Lower leg skin (tissue), 4 donors: Measurements from ENCODE around the gene MGAT4A. TPM values are rescaled to one million over a fixed set of nuclear protein-coding genes. Genes with fewer than 3 reads are reported as not detected.
A peak's percentile ranks its signal among the peaks of the same experiment; 100 is the strongest.
"Not testable (repeated sequence)": the region's sequence is repeated elsewhere in the genome, so short reads cannot be mapped to it uniquely, and the experiment has no call there.

ENCODE experiments used
- DNase-seq, 2 donors: peaks; one replicate each; pipeline ENCODE4 v3.0.0-alpha.2; 2019; ENCODE audit warnings: low spot score in 2 of 2
- H3K4me3 ChIP-seq: fragments of 200-600 bp; sonication (generic); 2 replicates; pipeline ENCODE4 v1.5.1; 2017; ENCODE audit warnings: mild to moderate bottlenecking, low read depth; ENCODE audit not compliant: poor library complexity, severe bottlenecking
- CTCF ChIP-seq, 3 donors: fragments of 450-650 bp; IDR thresholded peaks; one replicate each; pipeline ENCODE4 v1.5.1; 2016; ENCODE audit warnings: antibody characterized with exemption in 3 of 3, mild to moderate bottlenecking in 3 of 3, moderate library complexity in 2 of 3
- POLR2A ChIP-seq, 2 donors: fragments of 450-650 bp; IDR thresholded peaks; one replicate each; pipeline ENCODE4 v1.6.1; 2016 to 2017; ENCODE audit warnings: antibody characterized with exemption in 2 of 2, mild to moderate bottlenecking in 1 of 2, moderate library complexity in 1 of 2
- WGBS, 2 donors: methylation state at CpG; one replicate each; pipeline ENCODE4 v1.1.5; 2018; 5-methylcytosine and 5-hydroxymethylcytosine counted together
- intact Hi-C: fragments of 100-400 bp; cut with DNase I; formaldehyde crosslinking; loops from one replicate; pipeline ENCODE4 v1.15.0; 2023; ENCODE audit warnings: low total_unique reads
- total RNA-seq, 4 donors: library from RNA; depleted of rRNA; stranded (reverse); fragments of >200 nt; gene quantifications; one replicate each; pipeline ENCODE4 v1.1.0, GENCODE V29; 2016

The MGAT4A gene
- total RNA-seq, 4 donors from 2014 or later = 7.3 to 24.9 (median 14.2) TPM

GRCh38 chr2:98731894-98732349, 990 bp upstream of the MGAT4A start:
- no peak overlapping the region for H3K4me3 ChIP-seq
- intact Hi-C loops = no loop called here
- DNase-seq = no peak
- WGBS, 2 donors = 57 to 59% methylated on average over 6 of the region's 6 CpGs
- TF ChIP-seq CTCF (IDR thresholded peaks at IDR 0.05) = no peak
- TF ChIP-seq POLR2A (IDR thresholded peaks at IDR 0.05) = no peak

DNA sequence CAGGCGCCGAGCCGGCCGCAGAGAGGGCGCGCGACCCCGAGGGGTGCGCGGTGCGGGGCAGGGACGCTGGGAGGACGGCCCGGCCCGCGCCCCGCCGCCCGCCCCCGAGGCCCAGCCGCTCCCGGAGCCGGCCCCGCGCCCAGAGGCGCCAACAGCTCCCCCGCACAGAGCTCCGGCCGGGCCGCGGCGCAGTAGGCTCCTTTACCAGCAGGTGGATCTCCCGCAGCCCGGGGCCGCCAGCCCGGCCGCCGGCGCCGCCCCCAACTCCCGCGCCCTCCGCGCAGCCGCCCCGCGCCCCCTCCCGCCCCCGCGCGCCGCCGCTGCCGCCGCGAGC, 258 bp downstream of the MGAT4A start:
- peak in 1 of 2 donors; percentile 90 for DNase-seq
- no CpG with 5 or more reads among the region's 56 CpGs for WGBS, 2 donors
- peak overlapping the region; percentile 56 for H3K4me3 ChIP-seq
- TF ChIP-seq CTCF (IDR thresholded peaks at IDR 0.05) (no peak), POLR2A (IDR thresholded peaks at IDR 0.05) (no peak)
- intact Hi-C loops = no loop called here

- peak overlapping the region; percentile 56 for H3K4me3 ChIP-seq
- intact Hi-C loops = no loop called here
- TF ChIP-seq CTCF (IDR thresholded peaks at IDR 0.05) (no peak), POLR2A (IDR thresholded peaks at IDR 0.05) (no peak)
- peak; percentile 48 to 89 for DNase-seq
- WGBS, 2 donors = 0% methylated on average over 19 to 21 of the region's 45 CpGs
These were observed 752 bp downstream of the MGAT4A start for GRCh38 chr2:98730053-98730706.

- WGBS, 2 donors = 28 to 37% methylated on average over 10 of the region's 10 CpGs
- intact Hi-C loops = no loop called here
- TF ChIP-seq POLR2A (IDR thresholded peaks at IDR 0.05) (no peak), CTCF (IDR thresholded peaks at IDR 0.05) (no peak)
- no peak for DNase-seq
- H3K4me3 ChIP-seq = no peak overlapping the region
These were observed 1.3 kb downstream of the MGAT4A start for GRCh38 chr2:98729652-98730051.

- H3K4me3 ChIP-seq, DNase-seq, intact Hi-C loops: not testable (repeated sequence)
- WGBS, 2 donors = 79 to 82% methylated on average over 5 of the region's 5 CpGs
These were observed 2.7 kb downstream of the MGAT4A start for GRCh38 chr2:98728088-98728718.

GRCh38 chr2:98727369-98728087, 3.4 kb downstream of the MGAT4A start:
- 37 to 51% methylated on average over 5 of the region's 5 CpGs for WGBS, 2 donors
- no peak for DNase-seq
- no peak overlapping the region for H3K4me3 ChIP-seq
- TF ChIP-seq CTCF (IDR thresholded peaks at IDR 0.05) (no peak), POLR2A (IDR thresholded peaks at IDR 0.05) (no peak)
- intact Hi-C loops = no loop called here
